CD14-positive monocyte (primary cell): ENCODE results near the gene ARHGEF6. TPM values are rescaled to one million over a fixed set of nuclear protein-coding genes. Genes with fewer than 3 reads are reported as not detected.

Source experiments
- DNase-seq, 3 donors: peaks; one replicate each; pipeline ENCODE4 v3.0.0-alpha.2; 2011 to 2022
- H2AFZ ChIP-seq: 2 replicates; pipeline ENCODE4 v1.6.0; 2012; ENCODE audit warnings: mild to moderate bottlenecking, low read depth, low read length, inconsistent platforms; ENCODE audit not compliant: insufficient read depth, poor library complexity, severe bottlenecking
- H3K27ac ChIP-seq, 2 donors: 1 replicate in 1 of 2; 2 replicates in 1 of 2; pipeline ENCODE4 v1.5.1; 2012 to 2013; ENCODE audit warnings: low read length in 2 of 2, control low read depth in 1 of 2, inconsistent platforms in 1 of 2, low read depth in 1 of 2, mild to moderate bottlenecking in 1 of 2
- H3K27me3 ChIP-seq, 2 donors: one replicate each; pipeline versions ENCODE4 v1.6.0 to v1.6.1; 2011 to 2013; ENCODE audit warnings: low read length in 2 of 2; ENCODE audit not compliant: control insufficient read depth in 2 of 2, insufficient read depth in 2 of 2
- H3K36me3 ChIP-seq, 2 donors: replicated peaks in 1 of 2; 1 replicate in 1 of 2; 2 replicates in 1 of 2; pipeline versions ENCODE4 v1.5.1 to v1.6.1; 2012 to 2013; ENCODE audit warnings: low read length in 2 of 2, control low read depth in 1 of 2, inconsistent platforms in 1 of 2, mild to moderate bottlenecking in 1 of 2; ENCODE audit not compliant: insufficient read depth in 2 of 2, control insufficient read depth in 1 of 2
- H3K4me1 ChIP-seq, 2 donors: 1 replicate in 1 of 2; 2 replicates in 1 of 2; pipeline versions ENCODE4 v1.5.1 to v1.6.1; 2012 to 2013; ENCODE audit warnings: low read length in 2 of 2, control low read depth in 1 of 2, inconsistent platforms in 1 of 2, mild to moderate bottlenecking in 1 of 2, moderate library complexity in 1 of 2; ENCODE audit not compliant: insufficient read depth in 2 of 2, control insufficient read depth in 1 of 2
- H3K4me2 ChIP-seq: replicated peaks from 2 replicates; pipeline ENCODE3; 2012; ENCODE audit warnings: low read length, moderate library complexity, mild to moderate bottlenecking; ENCODE audit not compliant: poor library complexity, severe bottlenecking; ENCODE audit errors: extremely low read depth
- H3K4me3 ChIP-seq, 3 experiments: fragments of 200-600 bp in 1 of 3; sonication (generic) in 1 of 3; replicated peaks in 1 of 3; 1 replicate in 2 of 3; 2 replicates in 1 of 3; pipeline ENCODE4 v1.5.1; 2011 to 2013; ENCODE audit warnings: low read length in 3 of 3, mild to moderate bottlenecking in 3 of 3, control low read depth in 2 of 3, low read depth in 2 of 3, inconsistent platforms in 1 of 3, moderate library complexity in 1 of 3
- H3K79me2 ChIP-seq: 2 replicates; pipeline ENCODE4 v1.6.0; 2012; ENCODE audit warnings: mild to moderate bottlenecking, control low read depth, inconsistent platforms, low read length, moderate library complexity; ENCODE audit not compliant: insufficient read depth
- H3K9ac ChIP-seq: 2 replicates; pipeline ENCODE4 v1.6.0; 2017; ENCODE audit warnings: low read length, mild to moderate bottlenecking; ENCODE audit not compliant: insufficient read depth, poor library complexity, severe bottlenecking
- H3K9me3 ChIP-seq, 2 donors: replicated peaks in 1 of 2; 1 replicate in 1 of 2; 2 replicates in 1 of 2; pipeline versions ENCODE4 v1.5.1 to v1.6.1; 2012 to 2013; ENCODE audit warnings: low read length in 2 of 2, control low read depth in 1 of 2; ENCODE audit not compliant: control insufficient read depth in 1 of 2, insufficient read depth in 1 of 2
- H4K20me1 ChIP-seq: 2 replicates; pipeline ENCODE4 v1.6.0; 2012; ENCODE audit warnings: mild to moderate bottlenecking, low read length, control low read depth, moderate library complexity; ENCODE audit not compliant: insufficient read depth
- H3K27ac Mint-ChIP-seq, 7 donors: one replicate each; pipeline ENCODE4 v1.8.0; 2020; ENCODE audit warnings: mild to moderate bottlenecking in 7 of 7, mixed read lengths in 7 of 7, moderate library complexity in 6 of 7, inconsistent platforms in 2 of 7
- H3K27me3 Mint-ChIP-seq, 3 donors: one replicate each; pipeline ENCODE4 v1.8.0; 2021 to 2022; ENCODE audit warnings: low read depth in 3 of 3, mild to moderate bottlenecking in 3 of 3, mixed read lengths in 3 of 3, moderate library complexity in 3 of 3, inconsistent platforms in 1 of 3
- H3K36me3 Mint-ChIP-seq, 2 donors: one replicate each; pipeline ENCODE4 v1.8.0; 2020; ENCODE audit warnings: mixed read lengths in 2 of 2, inconsistent platforms in 1 of 2, mild to moderate bottlenecking in 1 of 2
- H3K4me1 Mint-ChIP-seq: one replicate; pipeline ENCODE4 v1.8.0; 2020; ENCODE audit warnings: mild to moderate bottlenecking, mixed read lengths
- H3K4me3 Mint-ChIP-seq, 2 donors: one replicate each; pipeline ENCODE4 v1.8.0; 2020; ENCODE audit warnings: mild to moderate bottlenecking in 2 of 2, mixed read lengths in 2 of 2, moderate library complexity in 1 of 2
- H3K9me3 Mint-ChIP-seq, 7 donors: one replicate each; pipeline ENCODE4 v1.8.0; 2020 to 2022; ENCODE audit warnings: mixed read lengths in 7 of 7, mild to moderate bottlenecking in 6 of 7, moderate library complexity in 6 of 7, inconsistent platforms in 2 of 7
- CTCF ChIP-seq: fragments of 200-600 bp; IDR thresholded peaks from one replicate; pipeline ENCODE4 v1.8.0; 2022; ENCODE audit warnings: antibody characterized with exemption, mild to moderate bottlenecking
- WGBS: methylation state at CpG from one replicate; pipeline ENCODE4 v1.1.5; 2013; ENCODE audit warnings: missing lambda C conversion rate; ENCODE audit not compliant: insufficient coverage; 5-methylcytosine and 5-hydroxymethylcytosine counted together
- intact Hi-C, 2 donors: fragments of 100-400 bp; cut with micrococcal nuclease; formaldehyde crosslinking; loops; one replicate each; pipeline versions ENCODE4 v1.15.0 to v1.15.1; 2023
- polyA plus RNA-seq, 3 donors: library from polyadenylated mRNA; depleted of rRNA in 1 of 3; unstranded in 2 of 3; stranded (reverse) in 1 of 3; fragments of 300-500 nt in 2 of 3; fragments of >200 nt in 1 of 3; fragmentation: Illumina TruSeq in 2 of 3; gene quantifications; 1 replicate in 2 of 3; 2 replicates in 1 of 3; pipeline ENCODE4 v1.2.3, GENCODE V29; 2012 to 2021

Gene ARHGEF6
- polyA plus RNA-seq, 3 donors = 51.4 to 79.2 (median 57.0) TPM

GRCh38 chrX:136650811-136651210 is 129.9 kb downstream of the ARHGEF6 start:
- H3K9me3 Mint-ChIP-seq = peaks cover 0 to 2% (median 0%) of the 10 kb centered on the region in 7 donors
- WGBS = no CpG with 5 or more reads among the region's 3 CpGs
- no peak overlapping the region for H3K27ac Mint-ChIP-seq
- DNase-seq = no peak
- H2AFZ ChIP-seq = no peak overlapping the region
- H4K20me1 ChIP-seq = no peaks in the 10 kb centered on the region
- H3K27me3 Mint-ChIP-seq = peaks cover 0 to 4% (median 0%) of the 10 kb centered on the region in 3 donors
- TF ChIP-seq CTCF = no peak
- intact Hi-C loops = no loop called here
- no peaks in the 10 kb centered on the region for H3K27me3 ChIP-seq
- H3K9me3 ChIP-seq = no peaks in the 10 kb centered on the region
- no peak overlapping the region for H3K4me3 ChIP-seq
- peaks cover 4 to 7% of the 10 kb centered on the region in 2 donors for H3K36me3 Mint-ChIP-seq
- no peaks in the 10 kb centered on the region for H3K4me1 ChIP-seq
- no peaks in the 10 kb centered on the region for H3K36me3 ChIP-seq
- no peak overlapping the region for H3K4me2 ChIP-seq
- H3K27ac ChIP-seq = no peak overlapping the region
- H3K79me2 ChIP-seq = no peaks in the 10 kb centered on the region
- no peaks in the 10 kb centered on the region for H3K4me1 Mint-ChIP-seq
- H3K9ac ChIP-seq = no peak overlapping the region
- no peak overlapping the region for H3K4me3 Mint-ChIP-seq

- no peaks in the 10 kb centered on the region for H3K27me3 ChIP-seq
- H3K4me3 ChIP-seq = no peak within 1 kb of the TSS
- no peaks in the 10 kb centered on the region for H3K4me1 ChIP-seq
- H3K27me3 Mint-ChIP-seq = peaks cover 0 to 6% (median 1%) of the 10 kb centered on the region in 3 donors
- DNase-seq = no peak
- intact Hi-C loops = no loop called here
- WGBS = 42% methylated on average over 2 of the region's 10 CpGs
- no peak within 1 kb of the TSS for H3K4me3 Mint-ChIP-seq
- H3K27ac Mint-ChIP-seq = no peak within 1 kb of the TSS
- peaks cover 0 to 3% (median 1%) of the 10 kb centered on the region in 7 donors for H3K9me3 Mint-ChIP-seq
- H3K4me2 ChIP-seq = no peak within 1 kb of the TSS
- TF ChIP-seq CTCF = no peak
- H3K79me2 ChIP-seq = no peaks in the 10 kb centered on the region
- H3K9me3 ChIP-seq = no peaks in the 10 kb centered on the region
- H3K9ac ChIP-seq = no peak within 1 kb of the TSS
- no peaks in the 10 kb centered on the region for H3K36me3 ChIP-seq
- peaks cover 0 to 4% of the 10 kb centered on the region in 2 donors for H3K36me3 Mint-ChIP-seq
- H2AFZ ChIP-seq = no peak within 1 kb of the TSS
- no peaks in the 10 kb centered on the region for H4K20me1 ChIP-seq
- peaks cover 8% of the 10 kb centered on the region for H3K4me1 Mint-ChIP-seq
- no peak within 1 kb of the TSS for H3K27ac ChIP-seq
Observed at GRCh38 chrX:136647677-136648360, 132.9 kb downstream of the ARHGEF6 start, which contains the start of gene CD40LG. Gene CD40LG (plus strand): TSS chrX:136648158. CDS start chrX:136648249, 91 bp downstream.
